ENCODE data around the gene SYNGR3. TPM values are rescaled to one million over a fixed set of nuclear protein-coding genes. Genes with fewer than 3 reads are reported as not detected.

Gene SYNGR3
- total RNA-seq, 1 donor, result 4.3 TPM

DNA sequence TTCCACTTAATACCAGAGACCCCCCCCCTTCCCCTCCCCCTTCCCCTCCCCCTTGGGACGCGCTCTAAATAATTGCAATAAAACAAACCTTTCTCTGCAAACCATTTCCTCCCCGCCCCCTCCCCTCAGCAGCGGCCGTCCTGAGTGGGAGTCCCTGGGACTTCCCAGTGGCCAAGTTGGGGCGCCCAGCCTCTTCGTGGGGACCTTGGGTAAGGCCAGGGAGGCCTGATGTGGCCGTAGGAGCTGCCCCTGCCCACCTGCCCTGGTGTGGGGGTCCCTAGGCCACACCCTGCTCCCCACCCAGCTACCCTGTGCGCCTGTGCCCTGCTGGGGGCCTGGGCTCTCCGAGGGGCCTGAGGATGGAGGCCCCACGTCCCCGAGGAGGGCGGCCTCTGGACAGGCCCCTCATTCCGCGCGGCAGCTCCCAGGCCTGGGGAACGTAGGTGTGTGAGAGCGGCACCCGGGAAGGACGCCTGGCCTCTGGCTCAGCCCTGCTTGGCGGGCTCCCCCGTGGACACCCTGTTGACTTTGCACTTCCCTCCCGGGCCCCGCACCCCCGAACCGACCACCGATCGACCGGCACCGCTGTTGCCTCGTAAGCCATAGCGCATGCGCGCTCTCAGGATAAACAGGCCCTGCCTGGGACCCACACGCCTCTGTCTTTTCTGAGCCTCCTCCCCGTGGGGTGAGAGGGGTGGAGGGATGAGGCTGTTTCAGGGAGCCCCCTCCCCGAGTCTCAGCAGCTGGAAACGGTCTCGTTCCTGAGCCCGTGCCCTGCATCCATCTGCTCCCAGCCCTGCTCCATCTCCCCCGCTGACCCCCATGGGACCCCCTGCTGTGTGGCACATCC lies 48.8 kb downstream of the SYNGR3 start:
- no peak for DNase-seq (ENCODE audit: low read depth in 2 of 3, low spot score in 2 of 3)

DNA sequence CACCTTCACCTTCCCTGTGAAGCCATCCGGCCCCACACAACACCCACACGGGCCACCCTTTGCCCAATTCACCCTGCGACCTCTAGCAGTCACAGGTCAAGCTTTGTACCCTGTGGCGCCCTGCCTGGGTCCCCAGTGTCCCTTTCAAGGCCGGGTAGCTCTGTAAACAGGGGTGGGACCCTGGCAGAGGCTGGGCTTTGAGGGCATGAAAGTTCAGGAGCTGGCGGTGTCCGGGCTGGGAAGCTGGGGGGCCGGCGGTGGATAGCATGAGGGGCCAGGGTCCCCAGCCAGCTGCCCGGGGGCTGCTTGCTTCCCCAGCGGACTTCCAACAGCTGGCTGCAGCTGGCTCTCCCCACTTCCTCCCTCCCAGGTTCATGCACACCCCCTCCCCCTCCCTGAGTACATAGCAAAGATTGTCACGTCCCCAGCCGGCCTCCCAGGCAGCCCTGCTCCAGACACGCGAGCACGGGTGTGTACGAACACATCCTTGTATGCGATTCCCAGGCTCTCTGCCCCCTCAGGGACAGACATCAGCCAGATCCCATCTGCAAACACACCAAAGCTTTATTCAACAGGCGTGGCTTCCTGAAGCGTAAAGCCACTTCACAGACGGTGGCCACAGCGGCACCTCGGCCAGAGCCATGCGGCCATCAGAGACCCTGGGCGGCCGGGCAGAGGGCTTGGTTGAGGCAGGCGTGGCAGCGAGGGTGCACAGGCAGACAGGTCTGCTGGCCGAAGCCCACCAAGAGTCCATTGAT lies 49.7 kb downstream of the SYNGR3 start:
- no peak for DNase-seq (ENCODE audit: low read depth in 2 of 3, low spot score in 2 of 3)

DNA sequence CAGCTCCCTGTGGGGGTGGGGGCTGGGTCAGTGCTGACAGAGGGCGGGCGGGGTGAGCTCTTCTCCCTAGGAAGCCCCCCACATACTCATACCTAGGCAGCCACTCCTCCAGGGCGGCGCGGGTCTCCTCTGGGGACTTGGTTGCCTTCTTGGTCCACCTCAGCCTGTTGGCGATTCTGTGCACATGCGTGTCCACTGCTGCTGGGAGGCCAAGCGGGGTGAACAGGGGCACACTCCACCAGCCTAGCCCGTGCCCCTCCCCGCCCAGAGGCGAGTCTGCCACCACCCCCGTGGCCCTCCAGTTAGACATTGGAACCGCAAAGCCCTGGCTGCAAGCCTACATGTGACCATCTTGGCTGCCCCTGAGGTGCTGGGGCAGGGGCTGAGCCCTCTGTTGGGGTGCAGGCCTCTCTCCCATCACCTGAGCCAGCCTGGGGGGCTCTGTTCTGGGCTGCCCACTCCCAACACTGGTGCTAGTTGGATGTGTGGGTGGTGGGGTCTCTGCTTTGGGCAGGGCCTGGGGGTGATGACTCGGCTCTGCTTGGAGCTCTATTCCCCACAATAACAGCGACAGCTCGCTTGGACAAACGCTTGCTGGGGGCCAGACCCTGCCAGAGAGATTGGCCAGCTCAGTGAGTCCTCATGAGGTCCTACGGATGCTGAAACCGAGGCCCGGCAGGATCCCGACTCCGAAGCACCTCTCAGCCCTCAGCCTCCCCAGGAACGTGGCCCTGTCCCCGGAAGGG lies 50.4 kb downstream of the SYNGR3 start:
- DNase-seq (ENCODE audit: low read depth in 2 of 3, low spot score in 2 of 3), result no peak

DNA sequence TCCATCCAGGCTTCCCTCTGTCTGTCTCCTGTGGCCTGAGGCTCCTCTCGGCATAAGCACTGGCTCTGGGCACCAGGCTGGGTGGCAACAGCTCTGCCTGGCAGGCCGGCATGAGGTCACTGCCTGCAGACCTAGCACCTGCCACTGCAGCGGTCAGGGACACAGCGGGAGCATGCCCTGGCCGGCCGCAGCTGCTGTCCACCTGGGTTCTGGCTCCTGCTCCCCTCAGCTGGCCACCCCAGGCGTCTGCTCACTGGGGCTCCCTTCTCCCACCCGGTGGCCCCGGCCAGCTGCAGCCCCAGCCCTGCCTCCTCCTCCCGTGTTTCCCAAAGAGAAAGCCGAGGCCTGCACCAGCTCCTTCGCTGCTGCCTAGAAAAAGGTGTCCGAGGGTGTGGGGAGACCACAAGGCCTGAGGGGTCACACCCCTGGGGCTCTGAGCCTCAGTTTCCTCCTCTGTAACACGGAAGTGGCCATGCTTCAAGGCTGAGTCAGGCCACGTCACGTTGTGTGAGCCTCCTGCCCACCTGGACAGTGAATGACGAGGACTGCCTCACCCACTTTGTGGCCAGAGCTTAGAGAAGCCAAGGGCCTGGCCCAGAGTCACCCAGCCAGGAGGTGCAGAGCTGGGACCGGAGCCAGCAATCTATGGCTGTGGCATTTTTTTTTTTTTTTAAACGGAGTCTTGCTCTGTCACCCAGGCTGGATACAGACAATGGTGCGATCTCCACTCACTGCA lies 51.2 kb downstream of the SYNGR3 start:
- no peak for DNase-seq (ENCODE audit: low read depth in 2 of 3, low spot score in 2 of 3)

DNA sequence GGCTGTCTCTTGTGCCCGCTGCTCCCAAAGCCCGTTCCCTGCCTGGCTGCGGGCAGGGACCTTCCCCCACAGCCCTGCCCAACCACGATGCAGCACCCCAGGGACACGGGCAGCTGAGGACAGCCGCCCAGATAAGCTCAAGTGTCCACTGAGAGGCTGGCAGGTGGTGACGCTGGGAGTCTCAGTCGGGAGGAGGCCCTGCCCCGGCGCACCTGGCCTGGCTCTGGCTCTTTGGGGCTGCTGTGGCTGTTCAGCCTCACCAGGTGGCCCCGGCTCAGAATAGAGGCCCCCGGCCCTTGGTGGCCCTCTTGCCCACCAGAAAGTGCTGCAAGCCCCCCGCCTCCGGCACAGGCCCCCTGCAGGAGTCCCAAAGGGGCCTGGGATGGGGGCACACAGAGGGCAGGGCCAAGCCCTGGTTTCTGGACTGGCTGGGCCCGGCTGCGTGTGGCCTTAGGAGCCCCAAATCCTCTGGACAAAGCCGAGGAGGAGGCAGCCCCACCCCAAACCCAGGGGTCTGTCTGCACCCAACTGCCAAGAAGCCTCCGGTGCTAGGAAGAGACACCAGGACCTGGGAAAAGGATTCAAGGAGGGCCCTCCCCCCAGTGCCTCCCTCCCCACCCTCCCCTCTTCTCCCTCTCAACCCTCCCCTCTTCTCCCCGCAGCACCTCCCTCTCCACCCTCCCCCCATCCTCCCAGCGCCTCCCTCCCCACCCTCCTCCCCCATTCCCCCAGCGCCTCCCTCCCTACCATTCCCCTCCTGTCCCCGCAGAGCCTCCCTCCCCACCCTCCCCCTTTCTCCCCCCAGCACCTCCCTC lies 52.6 kb downstream of the SYNGR3 start:
- DNase-seq (ENCODE audit: low read depth in 2 of 3, low spot score in 2 of 3), result no peak

DNA sequence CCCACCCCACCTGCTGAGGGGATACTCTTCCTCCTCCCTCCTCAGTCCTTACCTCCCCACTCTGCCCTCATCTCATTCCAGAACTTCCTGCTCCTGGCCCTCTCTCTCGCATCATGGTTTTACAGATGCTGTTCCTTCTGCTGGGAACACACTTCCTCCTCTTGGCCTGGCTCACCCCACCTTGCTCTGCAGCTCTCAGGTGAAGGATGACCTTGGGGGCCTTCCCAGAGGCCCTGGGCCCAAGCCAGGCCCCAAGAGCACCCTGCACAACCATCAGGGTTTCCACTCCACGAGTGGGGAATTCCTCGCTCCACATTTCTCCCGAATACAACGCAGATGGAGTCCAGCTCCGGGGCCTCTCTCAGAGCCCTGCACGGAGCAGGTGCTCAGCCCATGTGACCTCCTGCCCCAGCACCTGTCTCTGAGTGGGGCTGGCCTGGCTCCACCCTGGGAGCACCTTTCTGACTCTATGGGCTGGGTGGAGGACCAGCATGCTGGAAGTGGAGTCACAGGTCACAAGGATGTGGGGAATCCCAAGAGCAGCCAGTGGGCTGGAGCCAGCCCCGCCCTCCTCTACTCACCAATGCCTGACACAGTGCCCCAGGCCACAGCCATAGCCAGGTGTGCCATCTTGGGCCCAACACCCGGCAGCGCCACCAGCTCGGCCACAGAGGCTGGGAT lies 53.4 kb downstream of the SYNGR3 start:
- no peak for DNase-seq (ENCODE audit: low read depth in 2 of 3, low spot score in 2 of 3)

Small RNA genes within 50 kb of the gene (small RNA-seq; reads per million reads assigned to genes)
- gene AC005363.2 (not detected), gene RN7SL219P (not detected), gene SNORA10 (not detected), gene SNORA64 (not detected)

Other genes starting within 250 kb of the SYNGR3 start
- 46.3 TPM for gene NME3, start 218.4 kb upstream of the SYNGR3 start, total RNA-seq
- 17.2 TPM for gene EME2, start 217.2 kb upstream of the SYNGR3 start, total RNA-seq
- 80.8 TPM for gene MRPS34, start 216.8 kb upstream of the SYNGR3 start, total RNA-seq
- 102 TPM for gene SPSB3, start 207.4 kb upstream of the SYNGR3 start, total RNA-seq
- gene NUBP2, start 207.0 kb upstream of the SYNGR3 start, total RNA-seq, result 75.9 TPM
- gene IGFALS, start 196.3 kb upstream of the SYNGR3 start, total RNA-seq, result 0.81 TPM
- 46.6 TPM for gene HAGH, start 163.1 kb upstream of the SYNGR3 start, total RNA-seq
- gene FAHD1, start 162.8 kb upstream of the SYNGR3 start, total RNA-seq, result 46.6 TPM
- gene MEIOB, start 117.8 kb upstream of the SYNGR3 start, total RNA-seq, result 0.54 TPM
- not detected for gene HS3ST6, start 71.6 kb upstream of the SYNGR3 start, total RNA-seq
- 40.1 TPM for gene MSRB1, start 46.8 kb upstream of the SYNGR3 start, total RNA-seq
- gene RPL3L, start 35.3 kb upstream of the SYNGR3 start, total RNA-seq, result not detected
- 138 TPM for gene NDUFB10, start 30.4 kb upstream of the SYNGR3 start, total RNA-seq
- 14,735 TPM for gene RPS2, start 25.1 kb upstream of the SYNGR3 start, total RNA-seq
- 0.54 TPM for gene RNF151, start 23.1 kb upstream of the SYNGR3 start, total RNA-seq
- gene TBL3, start 17.9 kb upstream of the SYNGR3 start, total RNA-seq, result 62.7 TPM
- gene NOXO1, start 8.5 kb upstream of the SYNGR3 start, total RNA-seq, result not detected
- 14.5 TPM for gene GFER, start 5.8 kb upstream of the SYNGR3 start, total RNA-seq
- gene ZNF598, start 19.9 kb downstream of the SYNGR3 start, total RNA-seq, result 34.7 TPM
- gene NPW, start 29.8 kb downstream of the SYNGR3 start, total RNA-seq, result 3.8 TPM
- gene NHERF2, start 36.9 kb downstream of the SYNGR3 start, total RNA-seq, result 8.6 TPM
- 73.2 TPM for gene NTHL1, start 57.9 kb downstream of the SYNGR3 start, total RNA-seq
- 71.1 TPM for gene TSC2, start 58.0 kb downstream of the SYNGR3 start, total RNA-seq
- gene PKD1, start 145.9 kb downstream of the SYNGR3 start, total RNA-seq, result 125 TPM
- gene RAB26, start 158.7 kb downstream of the SYNGR3 start, total RNA-seq, result 0.27 TPM
- gene TRAF7, start 165.8 kb downstream of the SYNGR3 start, total RNA-seq, result 90.5 TPM
- under 0.01 TPM for gene CASKIN1, start 206.6 kb downstream of the SYNGR3 start, total RNA-seq
- gene MLST8, start 215.5 kb downstream of the SYNGR3 start, total RNA-seq, result 87.5 TPM
- gene BRICD5, start 220.9 kb downstream of the SYNGR3 start, total RNA-seq, result 1.3 TPM
- 12.9 TPM for gene PGP, start 224.9 kb downstream of the SYNGR3 start, total RNA-seq
- 52.0 TPM for gene E4F1, start 233.6 kb downstream of the SYNGR3 start, total RNA-seq
- gene DNASE1L2, start 246.5 kb downstream of the SYNGR3 start, total RNA-seq, result 0.54 TPM